GM12892 (cell line): ENCODE data around the gene HEPHL1.

Experiments
- POLR2A ChIP-seq: IDR thresholded peaks from 2 replicates; pipeline ENCODE4 v1.6.1; 2011; ENCODE audit warnings: low read depth, low read length, control low read depth
- POLR2AphosphoS5 ChIP-seq: IDR thresholded peaks from 2 replicates; pipeline ENCODE4 v1.6.1; 2011; ENCODE audit warnings: low read depth, low read length, control low read depth
- TAF1 ChIP-seq: IDR thresholded peaks from 2 replicates; pipeline ENCODE4 v1.6.1; 2011; ENCODE audit warnings: low read depth, mild to moderate bottlenecking, control low read depth, low read length, borderline replicate concordance

- no peak for TF ChIP-seq TAF1
- TF ChIP-seq POLR2AphosphoS5, result no peak
- TF ChIP-seq POLR2A, result no peak
Measured at GRCh38 chr11:94000659-94001058, 20.5 kb upstream of the HEPHL1 start.
